ENCODE results near the gene ABCB9. TPM values are rescaled to one million over a fixed set of nuclear protein-coding genes. Genes with fewer than 3 reads are reported as not detected.

The ABCB9 gene
- total RNA-seq, 6 experiments from 2014 or later, result 9.2 to 11.1 (median 10.0) TPM

- Mint-ChIP-seq H3K4me1 (ENCODE audit: low read depth) (peaks cover 48% of the 10 kb centered on the region), H3K27ac (peak overlapping the region; percentile 83), H3K9me3 (no peaks in the 10 kb centered on the region), H3K4me3 (peak overlapping the region; percentile 91), H3K27me3 (ENCODE audit: insufficient read depth) (peaks cover under 1% of the 10 kb centered on the region), H3K36me3 (ENCODE audit: low read depth) (no peaks in the 10 kb centered on the region)
- DNase-seq, result no peak
- no peak for TF ChIP-seq CTCF (IDR thresholded peaks at IDR 0.05)
These were observed 13.6 kb upstream of the ABCB9 start for GRCh38 chr12:122979908-122980182.

- Mint-ChIP-seq H3K9me3 (no peaks in the 10 kb centered on the region), H3K27me3 (ENCODE audit: insufficient read depth) (no peaks in the 10 kb centered on the region; the same call in none of the 2 replicates), H3K4me1 (ENCODE audit: low read depth) (peaks cover 44% of the 10 kb centered on the region)
These were observed 13.0 kb upstream of the ABCB9 start for GRCh38 chr12:122979001-122979907.

GRCh38 chr12:122978507-122978955 lies 12.3 kb upstream of the ABCB9 start:
- no peak overlapping the region for H3K27ac Mint-ChIP-seq
- no peaks in the 10 kb centered on the region; the same call in none of the 2 replicates for H3K27me3 Mint-ChIP-seq (ENCODE audit: insufficient read depth)
- H3K4me3 Mint-ChIP-seq, result no peak overlapping the region
- DNase-seq, result no peak
- no peaks in the 10 kb centered on the region for H3K36me3 Mint-ChIP-seq (ENCODE audit: low read depth)
- H3K9me3 Mint-ChIP-seq, result no peaks in the 10 kb centered on the region
- H3K4me1 Mint-ChIP-seq (ENCODE audit: low read depth), result peaks cover 43% of the 10 kb centered on the region
- TF ChIP-seq CTCF (IDR thresholded peaks at IDR 0.05), result no peak

More at GRCh38 chr12:122979001-122979907, 13.0 kb upstream of the ABCB9 start:
- TF ChIP-seq CTCF (IDR thresholded peaks at IDR 0.05), result no peak
- Mint-ChIP-seq H3K4me3 (peak overlapping the region; percentile 91), H3K36me3 (ENCODE audit: low read depth) (no peaks in the 10 kb centered on the region), H3K27ac (peak overlapping the region; percentile 83)
- no peak for DNase-seq

GRCh38 chr12:122977655-122978392 lies 11.6 kb upstream of the ABCB9 start:
- Mint-ChIP-seq H3K9me3 (no peaks in the 10 kb centered on the region), H3K36me3 (ENCODE audit: low read depth) (no peaks in the 10 kb centered on the region), H3K4me3 (no peak overlapping the region; the same call in 1 of the 2 replicates), H3K4me1 (ENCODE audit: low read depth) (peaks cover 36% of the 10 kb centered on the region), H3K27ac (no peak overlapping the region), H3K27me3 (ENCODE audit: insufficient read depth) (no peaks in the 10 kb centered on the region; the same call in none of the 2 replicates)
- TF ChIP-seq CTCF (IDR thresholded peaks at IDR 0.05), result no peak
- DNase-seq, result no peak

GRCh38 chr12:122977153-122977552 lies 10.9 kb upstream of the ABCB9 start:
- Mint-ChIP-seq H3K27ac (no peak overlapping the region), H3K27me3 (ENCODE audit: insufficient read depth) (no peaks in the 10 kb centered on the region; the same call in none of the 2 replicates), H3K36me3 (ENCODE audit: low read depth) (no peaks in the 10 kb centered on the region), H3K9me3 (no peaks in the 10 kb centered on the region), H3K4me1 (ENCODE audit: low read depth) (peaks cover 31% of the 10 kb centered on the region), H3K4me3 (peak overlapping the region; percentile 39; the same call in 1 of the 2 replicates)
- DNase-seq, result no peak
- TF ChIP-seq CTCF (IDR thresholded peaks at IDR 0.05), result no peak

Data from HFFc6 (cell line).